Inferior parietal cortex (tissue), 1 donor: ENCODE results near the gene SRRT.
"Not testable (repeated sequence)": the region's sequence is repeated elsewhere in the genome, so short reads cannot be mapped to it uniquely, and the experiment has no call there.

ENCODE experiments used
- DNase-seq: peaks from one replicate; pipeline ENCODE4 v3.0.0-alpha.2; 2016; ENCODE audit errors: extremely low spot score

The SRRT gene

DNA sequence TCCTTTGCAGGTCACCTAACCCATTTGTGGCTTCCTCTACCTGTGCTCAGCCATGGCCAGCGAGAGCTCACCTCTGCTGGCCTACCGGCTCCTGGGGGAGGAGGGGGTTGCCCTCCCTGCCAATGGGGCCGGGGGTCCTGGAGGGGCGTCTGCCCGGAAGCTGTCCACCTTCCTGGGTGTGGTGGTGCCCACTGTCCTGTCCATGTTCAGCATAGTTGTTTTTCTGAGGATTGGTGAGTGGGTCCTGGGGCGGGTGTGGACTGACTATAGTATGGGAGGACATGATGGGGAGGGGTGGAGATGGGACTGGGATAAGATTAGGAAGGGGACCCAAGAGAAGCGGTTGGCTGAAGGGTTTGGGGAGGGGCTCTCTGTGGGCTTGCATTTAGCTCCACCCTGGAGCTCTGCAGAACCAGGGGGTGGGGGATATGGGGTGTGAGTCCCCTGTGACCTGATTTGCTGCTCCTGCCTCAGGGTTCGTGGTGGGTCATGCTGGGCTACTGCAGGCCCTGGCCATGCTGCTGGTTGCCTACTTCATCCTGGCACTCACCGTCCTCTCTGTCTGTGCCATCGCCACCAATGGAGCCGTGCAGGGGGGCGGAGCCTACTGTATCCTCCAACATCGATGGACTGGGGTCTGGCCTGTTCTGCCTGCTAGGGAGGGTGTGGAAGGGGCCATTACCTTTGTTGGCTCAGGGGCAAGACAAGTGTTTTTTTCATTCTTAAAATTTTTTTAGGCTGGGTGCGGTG lies 20.6 kb upstream of the SRRT start:
- DNase-seq, result no peak

- DNase-seq, result not testable (repeated sequence)
These were observed 20.0 kb upstream of the SRRT start for GRCh38 chr7:100854899-100855298.

GRCh38 chr7:100855515-100855914 lies 19.4 kb upstream of the SRRT start:
- DNase-seq, result no peak

DNA sequence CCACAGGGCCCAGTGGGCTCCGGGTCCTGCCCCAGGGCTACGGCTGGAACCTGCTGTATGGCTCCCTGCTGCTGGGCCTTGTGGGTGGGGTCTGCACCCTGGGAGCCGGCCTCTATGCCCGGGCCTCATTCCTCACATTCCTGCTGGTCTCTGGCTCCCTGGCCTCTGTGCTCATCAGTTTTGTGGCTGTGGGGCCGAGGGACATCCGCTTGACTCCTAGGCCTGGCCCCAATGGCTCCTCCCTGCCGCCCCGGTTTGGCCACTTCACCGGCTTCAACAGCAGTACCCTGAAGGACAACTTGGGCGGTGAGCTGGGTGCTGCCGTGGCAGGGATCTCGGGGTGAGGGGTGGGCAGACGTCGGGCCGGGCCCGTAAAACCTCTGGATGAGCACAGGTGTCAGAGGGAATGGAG lies 18.0 kb upstream of the SRRT start:
- no peak for DNase-seq

GRCh38 chr7:100859856-100860255 lies 15.0 kb upstream of the SRRT start:
- DNase-seq, result no peak

DNA sequence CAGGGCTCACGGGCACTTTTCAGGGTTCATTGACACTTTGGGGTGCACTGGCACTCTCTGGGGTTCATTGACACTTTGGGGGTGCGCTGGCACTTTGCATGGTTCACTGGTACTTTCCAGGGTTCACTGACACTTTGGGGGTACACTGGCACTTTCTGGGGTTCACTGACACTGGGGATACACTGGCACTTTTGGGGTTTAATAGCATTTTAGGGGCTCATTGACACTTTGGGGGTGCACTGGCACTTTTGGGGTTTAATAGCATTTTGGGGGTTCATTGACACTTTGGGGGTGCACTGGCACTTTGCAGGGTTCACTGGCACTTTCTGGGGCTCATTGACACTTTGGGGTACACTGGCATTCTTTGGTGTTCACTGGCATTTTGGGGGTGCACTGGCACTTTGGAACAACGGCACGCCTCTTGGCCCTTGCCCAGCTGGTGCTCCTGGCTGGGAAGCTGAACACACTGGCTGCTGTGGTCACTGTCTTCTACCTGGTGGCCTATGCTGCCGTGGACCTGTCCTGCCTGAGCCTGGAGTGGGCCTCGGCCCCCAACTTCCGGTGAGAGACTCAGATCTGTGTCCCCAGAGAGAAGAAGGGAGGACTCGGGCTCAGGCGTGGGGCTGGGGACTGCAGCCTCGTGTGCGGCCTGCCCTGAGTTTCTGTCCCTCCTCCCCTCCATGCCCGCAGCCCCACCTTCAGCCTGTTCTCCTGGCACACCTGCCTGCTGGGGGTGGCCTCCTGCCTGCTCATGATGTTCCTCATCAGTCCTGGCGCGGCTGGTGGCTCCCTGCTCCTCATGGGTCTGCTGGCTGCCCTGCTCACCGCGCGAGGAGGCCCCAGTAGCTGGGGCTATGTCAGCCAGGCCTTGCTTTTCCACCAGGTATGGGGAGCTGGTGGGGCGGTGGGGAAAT lies 13.9 kb upstream of the SRRT start:
- no peak for DNase-seq

DNA sequence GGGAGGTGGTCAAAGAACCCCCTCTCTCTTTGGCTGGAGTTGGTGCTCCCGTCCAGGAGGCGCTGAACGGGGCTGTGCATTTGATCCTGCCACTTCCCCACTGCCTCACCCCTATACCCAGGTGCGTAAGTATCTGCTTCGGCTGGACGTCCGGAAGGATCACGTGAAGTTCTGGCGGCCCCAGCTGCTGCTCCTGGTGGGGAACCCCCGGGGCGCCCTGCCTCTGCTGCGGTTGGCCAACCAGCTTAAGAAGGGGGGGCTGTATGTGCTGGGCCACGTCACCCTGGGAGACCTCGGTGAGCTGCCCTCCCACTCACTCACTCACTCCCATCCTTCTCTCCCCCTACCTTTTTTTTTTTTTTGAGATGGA lies 13.3 kb upstream of the SRRT start:
- DNase-seq, result no peak

- DNase-seq, result no peak
These were observed 11.4 kb upstream of the SRRT start for GRCh38 chr7:100863406-100863950.

DNA sequence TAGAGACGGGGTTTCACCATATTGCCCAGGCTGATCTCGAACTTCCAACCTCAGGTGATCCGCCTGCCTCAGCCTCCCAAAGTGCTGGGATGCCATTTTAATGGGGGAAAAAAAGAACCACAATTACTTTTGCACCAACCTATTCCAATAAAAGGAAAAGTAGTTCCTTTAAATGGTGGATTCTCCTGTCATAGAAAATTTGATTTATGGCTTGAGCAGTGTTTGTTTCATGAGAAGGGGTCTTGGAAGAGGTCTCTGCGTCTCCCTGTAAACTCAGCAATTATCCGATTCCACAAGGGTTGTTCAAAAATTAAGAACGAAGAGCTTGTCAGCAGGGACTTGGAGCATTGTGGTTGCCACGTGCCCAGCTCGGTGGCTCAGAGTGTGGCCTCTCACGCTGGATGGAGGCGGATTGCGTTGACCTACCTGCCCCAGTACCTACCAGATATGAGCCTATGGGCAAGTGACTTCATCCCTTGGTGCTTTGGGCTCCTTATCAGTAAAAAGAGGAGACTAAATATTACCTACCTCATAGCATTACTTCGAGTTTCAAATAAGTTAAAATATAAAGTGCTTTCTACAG lies 10.5 kb upstream of the SRRT start:
- no peak for DNase-seq

DNA sequence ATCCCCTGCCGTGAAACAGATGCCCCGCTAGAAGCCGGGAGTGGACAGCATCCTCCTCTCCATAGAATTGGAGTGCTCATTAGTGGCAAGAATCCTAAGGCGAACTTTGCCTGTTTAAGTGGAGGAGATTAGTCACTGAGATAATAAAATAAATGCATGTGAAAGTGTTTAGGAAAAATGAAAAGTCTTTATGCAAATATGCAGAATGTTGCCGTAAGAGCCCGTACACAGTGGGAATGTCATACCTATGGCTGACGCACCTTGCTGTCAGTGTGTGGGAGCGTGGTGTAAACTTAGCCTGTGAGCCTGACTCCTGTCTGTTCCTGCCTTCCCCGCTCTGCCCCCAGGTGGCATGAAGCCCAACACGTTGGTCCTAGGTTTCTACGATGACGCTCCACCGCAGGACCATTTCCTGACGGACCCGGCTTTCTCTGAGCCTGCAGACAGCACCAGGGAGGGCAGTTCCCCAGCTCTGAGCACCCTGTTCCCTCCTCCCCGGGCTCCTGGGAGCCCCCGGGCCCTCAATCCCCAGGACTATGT lies 9.5 kb upstream of the SRRT start:
- no peak for DNase-seq

- DNase-seq, result no peak
These were observed 8.8 kb upstream of the SRRT start for GRCh38 chr7:100865938-100866728.

- no peak for DNase-seq
These were observed 8.2 kb upstream of the SRRT start for GRCh38 chr7:100866729-100867039.

- DNase-seq, result peak; percentile 81
These were observed 7.7 kb upstream of the SRRT start, which contains the start of gene TRIP6 for GRCh38 chr7:100867040-100867775. Gene TRIP6, plus strand, starts transcription at chr7:100867387. Its CDS starts 111 bp downstream, at chr7:100867498.

DNA sequence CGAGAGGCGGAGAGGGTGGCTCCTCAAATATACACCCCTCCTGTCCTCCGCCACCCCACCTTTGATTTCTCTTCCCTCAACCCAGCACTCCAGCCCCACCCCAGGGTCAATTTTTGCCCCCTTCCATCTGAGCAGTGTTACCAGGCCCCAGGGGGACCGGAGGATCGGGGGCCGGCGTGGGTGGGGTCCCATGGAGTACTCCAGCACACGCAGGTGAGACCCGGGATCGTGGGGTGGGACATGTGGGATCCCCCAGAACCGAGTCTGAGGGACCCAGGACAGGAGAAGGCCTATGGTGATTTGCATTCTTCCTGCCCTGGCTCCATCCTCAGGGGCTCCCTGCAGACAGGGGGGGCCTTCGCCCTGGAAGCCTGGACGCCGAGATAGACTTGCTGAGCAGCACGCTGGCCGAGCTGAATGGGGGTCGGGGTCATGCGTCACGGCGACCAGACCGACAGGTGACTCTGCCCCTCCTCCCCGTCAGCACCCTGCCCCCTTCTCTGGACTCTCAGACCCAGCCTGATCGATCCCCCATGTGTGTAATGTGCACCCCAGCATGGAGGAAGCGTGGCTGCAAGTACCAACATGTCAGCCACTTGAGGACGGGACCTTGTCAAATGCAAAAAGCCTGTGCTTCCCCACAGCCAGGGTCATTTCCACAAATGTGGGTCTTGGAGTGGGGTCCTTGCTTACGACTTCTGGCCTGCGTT lies 7.0 kb upstream of the SRRT start:
- DNase-seq, result no peak

DNA sequence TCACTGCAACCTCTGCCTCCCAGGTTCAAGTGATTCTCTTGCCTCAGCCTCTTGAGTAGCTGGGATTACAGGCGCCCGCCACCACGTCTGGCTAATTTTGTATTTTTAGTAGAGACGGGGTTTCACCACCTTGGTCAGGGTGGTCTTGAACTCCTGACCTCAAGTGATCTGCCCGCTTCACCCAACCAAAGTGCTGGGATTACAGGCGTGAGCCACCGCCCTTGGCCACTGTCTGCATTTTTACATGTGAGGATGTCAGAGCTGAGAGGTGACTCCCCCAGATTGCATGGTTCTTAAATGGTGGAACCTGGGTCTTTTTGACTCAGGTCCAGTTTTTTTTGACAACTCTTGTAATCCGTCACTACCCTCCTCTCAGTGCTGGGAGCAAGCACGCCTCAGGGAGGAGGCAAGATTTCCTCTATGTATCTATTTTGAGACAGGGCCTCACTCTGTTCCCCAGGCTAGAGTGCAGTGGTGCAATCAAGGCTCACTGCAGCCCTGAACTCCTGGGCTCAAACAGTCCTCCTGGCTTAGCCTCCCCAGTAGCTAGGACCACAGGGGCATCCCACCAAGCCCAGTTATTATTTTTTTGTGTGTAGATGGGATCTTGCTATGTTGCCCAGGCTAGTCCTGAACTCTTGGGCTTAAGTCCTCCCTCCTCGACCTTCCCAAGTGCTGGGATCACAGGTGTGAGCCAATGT lies 1.2 kb upstream of the SRRT start:
- no peak for DNase-seq

GRCh38 chr7:100874300-100874576 lies 665 bp upstream of the SRRT start:
- no peak for DNase-seq

DNA sequence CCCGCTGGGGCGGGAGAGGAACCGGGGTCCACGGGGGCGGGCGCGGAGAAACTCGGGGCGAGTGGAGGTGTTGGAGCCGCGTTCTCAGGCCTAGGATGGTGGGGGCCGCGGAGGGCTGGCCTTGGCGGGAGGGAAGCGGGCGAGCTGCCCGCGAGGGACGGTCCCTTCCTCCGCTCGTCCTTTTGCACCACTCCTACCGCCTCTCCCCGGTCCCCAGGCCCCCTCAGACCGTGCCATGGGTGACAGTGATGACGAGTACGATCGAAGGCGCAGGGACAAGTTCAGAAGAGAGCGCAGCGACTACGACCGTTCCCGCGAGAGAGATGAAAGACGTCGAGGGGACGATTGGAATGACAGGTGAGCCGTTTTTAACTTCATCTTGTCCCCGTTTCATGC lies 451 bp downstream of the SRRT start:
- DNase-seq, result no peak

DNA sequence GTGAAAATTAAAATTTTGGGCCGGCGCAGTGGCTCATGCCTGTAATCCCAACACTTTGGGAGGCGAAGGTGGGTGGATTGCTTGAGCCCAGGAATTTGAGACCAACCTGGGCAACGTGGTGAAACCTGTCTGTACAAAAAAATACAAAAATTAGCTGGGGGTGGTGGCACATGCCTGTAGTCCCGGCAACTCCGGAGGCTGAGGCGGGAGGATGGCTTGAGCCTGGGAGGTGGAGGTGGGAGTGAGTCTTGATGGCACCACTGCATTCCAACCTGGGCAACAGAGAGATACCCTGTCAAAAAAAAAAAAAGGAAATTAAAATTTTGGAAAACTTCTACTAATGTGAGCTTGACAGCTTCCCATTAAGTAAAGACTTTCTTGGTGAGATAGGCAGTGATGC lies 3.1 kb downstream of the SRRT start:
- no peak for DNase-seq

- no peak for DNase-seq
These were observed 3.8 kb downstream of the SRRT start for GRCh38 chr7:100878685-100879084.
